NCI-H345 (cell line): ENCODE measurements around the gene COBL.

ENCODE experiments used
- DNase-seq: peaks from one replicate; lab custom pipeline; 2025; lab: John Stamatoyannopoulos, UW

COBL gene, protein sequence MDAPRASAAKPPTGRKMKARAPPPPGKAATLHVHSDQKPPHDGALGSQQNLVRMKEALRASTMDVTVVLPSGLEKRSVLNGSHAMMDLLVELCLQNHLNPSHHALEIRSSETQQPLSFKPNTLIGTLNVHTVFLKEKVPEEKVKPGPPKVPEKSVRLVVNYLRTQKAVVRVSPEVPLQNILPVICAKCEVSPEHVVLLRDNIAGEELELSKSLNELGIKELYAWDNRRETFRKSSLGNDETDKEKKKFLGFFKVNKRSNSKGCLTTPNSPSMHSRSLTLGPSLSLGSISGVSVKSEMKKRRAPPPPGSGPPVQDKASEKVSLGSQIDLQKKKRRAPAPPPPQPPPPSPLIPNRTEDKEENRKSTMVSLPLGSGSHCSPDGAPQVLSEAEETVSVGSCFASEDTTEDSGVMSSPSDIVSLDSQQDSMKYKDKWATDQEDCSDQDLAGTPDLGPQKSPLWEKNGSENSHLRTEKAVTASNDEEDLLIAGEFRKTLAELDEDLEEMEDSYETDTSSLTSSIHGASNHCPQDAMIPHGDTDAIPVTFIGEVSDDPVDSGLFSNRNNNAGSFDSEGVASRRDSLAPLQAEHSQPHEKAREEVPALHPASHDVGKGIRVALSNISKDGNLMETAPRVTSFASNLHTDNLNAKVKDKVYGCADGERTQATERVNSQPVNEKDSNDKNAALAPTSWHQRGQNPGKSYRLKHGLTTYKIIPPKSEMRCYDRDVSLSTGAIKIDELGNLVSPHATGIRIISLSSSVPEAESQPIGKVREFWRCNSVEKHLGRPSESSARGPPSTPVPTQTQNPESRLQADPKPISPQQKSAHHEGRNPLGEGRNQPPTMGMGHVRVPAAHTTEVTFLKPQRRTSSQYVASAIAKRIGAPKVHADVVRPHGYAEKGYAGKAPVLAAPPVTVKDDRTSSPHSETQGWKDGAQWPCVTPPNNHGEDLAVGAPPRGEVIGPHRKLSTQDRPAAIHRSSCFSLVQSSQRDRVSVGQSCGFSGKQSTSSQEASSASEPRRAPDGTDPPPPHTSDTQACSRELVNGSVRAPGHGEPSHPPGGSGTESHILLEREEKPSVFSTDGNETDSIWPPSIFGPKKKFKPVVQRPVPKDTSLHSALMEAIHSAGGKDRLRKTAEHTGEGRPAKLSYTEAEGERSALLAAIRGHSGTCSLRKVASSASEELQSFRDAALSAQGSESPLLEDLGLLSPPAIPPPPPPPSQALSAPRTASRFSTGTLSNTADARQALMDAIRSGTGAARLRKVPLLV

DNA sequence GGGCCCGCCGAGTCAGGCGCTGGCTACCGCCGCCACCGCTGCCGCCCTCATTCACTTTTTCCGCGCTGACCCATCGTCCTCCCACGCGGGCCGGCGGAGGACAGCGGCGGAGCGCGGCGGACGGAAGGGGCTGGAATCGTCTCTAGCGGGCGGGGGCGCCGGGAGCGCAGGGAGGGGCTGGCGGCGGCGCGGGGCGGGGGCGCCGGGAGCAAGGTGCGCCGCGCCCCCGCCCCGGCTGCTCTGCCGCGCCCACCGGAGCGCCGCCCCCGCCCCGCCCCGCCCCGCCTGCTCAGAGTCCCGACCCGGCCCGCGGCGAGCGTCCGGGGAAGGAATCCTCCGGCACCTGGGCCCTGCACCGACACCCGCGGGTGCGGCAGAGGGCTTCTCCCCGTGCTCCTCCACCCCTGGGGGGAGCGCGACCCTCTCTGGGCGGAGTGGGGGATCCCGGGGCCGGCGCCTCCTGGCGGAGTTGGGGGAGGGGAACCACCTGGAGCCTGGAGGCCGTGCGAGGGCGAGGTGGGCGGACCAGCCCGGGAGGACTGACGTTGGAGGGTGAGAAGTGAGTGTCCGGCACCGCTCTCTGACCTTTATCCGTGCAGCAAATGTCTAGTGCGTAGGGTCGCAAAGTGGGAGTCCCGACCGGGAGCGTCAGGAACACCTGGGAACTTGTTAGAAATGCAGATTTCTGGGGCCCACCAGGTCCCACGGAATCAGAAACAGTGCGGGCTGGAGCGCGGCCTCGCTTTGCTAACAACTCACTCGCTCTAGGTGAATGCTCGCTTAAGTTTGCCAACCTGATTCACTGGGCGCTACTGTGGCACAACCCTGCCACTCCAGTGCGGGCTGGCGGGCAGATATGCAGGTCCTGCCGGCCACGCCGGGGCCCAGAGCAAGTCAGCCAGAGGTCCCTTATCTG is at the start of gene COBL:
COBL (minus strand) TSS at position 144 of the 916 bp plus-strand sequence. CDS start 176 bp downstream, outside the sequence.
- DNase-seq = peak; percentile 51

DNA sequence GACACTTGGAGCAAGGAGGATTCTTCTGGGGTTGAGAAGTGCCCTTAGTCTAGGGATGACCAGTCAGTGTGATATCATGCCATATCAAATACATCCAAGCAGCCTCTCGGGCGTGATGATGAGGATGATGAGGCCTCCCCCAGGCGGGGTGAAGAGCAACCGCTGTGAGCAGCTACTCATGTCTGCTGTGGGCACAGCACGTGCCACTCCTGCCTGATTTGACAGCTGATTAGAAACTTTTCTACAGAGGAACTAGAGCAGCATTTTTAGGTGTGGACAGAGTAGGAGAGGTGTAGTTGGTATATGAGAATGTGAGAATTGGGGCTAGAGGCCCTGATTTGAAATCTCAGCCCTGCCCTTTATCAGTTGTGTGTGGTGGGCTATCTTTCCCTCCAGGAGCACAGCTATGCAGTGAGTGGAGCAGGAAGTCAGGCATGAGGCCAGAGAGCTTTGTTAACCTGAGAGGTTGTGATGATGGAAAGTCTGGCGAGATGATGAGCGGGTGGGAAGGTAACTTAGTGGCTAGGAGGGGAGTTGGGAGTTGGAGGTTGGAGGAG is 49.6 kb upstream of the COBL start:
- DNase-seq = no peak

DNA sequence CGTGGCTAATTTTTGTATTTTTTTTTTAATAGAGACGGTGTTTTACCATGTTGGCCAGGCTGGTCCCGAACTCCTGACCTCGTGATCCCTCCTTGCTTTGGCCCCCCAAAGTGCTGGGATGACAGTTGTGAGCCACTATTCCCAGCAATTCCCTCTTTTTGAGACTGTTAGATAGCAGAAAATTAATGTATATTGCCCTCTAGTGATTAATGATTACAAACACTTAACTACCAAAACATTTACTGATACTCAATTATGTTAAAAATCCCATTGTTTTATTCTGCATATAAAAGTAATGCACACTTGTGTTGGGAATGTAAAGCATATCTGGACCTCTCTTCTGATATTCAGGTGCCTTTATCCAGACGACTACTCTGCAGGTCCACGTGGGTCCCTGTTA is 41.2 kb upstream of the COBL start:
- no peak for DNase-seq

DNA sequence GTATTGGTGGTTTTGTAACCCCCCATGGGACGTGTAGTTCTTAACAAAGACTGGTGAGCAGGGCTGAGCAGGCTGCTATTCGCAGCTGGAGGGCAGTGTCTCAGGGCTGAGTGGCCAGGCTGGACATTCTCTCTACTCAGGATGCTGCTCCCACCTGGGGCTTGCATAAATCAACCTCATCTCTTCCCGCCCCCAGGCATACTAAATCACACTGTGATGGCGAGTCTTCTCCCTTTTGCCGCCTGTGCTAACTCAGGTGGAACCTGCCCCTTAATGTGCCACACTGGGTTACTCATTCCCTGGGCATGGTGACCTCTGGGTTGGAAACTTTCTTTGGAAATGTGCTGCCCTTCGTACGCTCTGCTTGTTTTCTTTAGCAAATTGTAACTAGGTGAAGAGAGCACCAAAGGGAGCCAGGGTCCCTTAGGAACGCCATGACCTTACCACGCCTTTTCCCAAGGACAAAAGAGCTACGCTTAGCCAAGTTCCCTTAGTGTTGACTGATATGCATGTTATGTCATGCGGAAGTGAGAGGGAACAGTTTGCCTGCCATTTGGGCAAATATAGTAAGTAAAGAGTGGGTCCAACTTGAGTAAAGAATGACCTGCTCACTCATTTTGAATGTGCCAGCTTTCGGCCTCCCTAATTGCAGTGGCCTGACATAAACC is 40.4 kb upstream of the COBL start:
- peak; percentile 47 for DNase-seq

DNA sequence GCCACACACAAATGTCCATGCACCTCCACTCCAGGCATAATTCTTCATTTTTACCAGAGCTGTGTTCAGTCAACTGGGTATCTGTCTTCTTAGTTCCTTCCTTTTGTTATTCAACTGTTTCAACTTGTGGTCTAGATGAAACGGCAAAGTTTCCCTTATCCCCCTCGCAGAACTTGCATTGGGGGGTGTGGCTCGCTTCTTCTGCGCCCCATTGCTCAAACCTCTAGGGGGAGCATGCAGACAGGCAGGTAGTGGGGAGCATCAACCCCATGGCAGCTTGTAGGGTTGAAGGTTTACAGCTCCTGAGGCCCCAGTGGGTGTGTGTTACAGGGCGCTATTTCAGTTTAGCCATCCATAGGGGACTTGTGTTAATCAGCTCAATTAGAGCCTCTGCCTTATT is 38.3 kb upstream of the COBL start:
- DNase-seq = no peak

DNA sequence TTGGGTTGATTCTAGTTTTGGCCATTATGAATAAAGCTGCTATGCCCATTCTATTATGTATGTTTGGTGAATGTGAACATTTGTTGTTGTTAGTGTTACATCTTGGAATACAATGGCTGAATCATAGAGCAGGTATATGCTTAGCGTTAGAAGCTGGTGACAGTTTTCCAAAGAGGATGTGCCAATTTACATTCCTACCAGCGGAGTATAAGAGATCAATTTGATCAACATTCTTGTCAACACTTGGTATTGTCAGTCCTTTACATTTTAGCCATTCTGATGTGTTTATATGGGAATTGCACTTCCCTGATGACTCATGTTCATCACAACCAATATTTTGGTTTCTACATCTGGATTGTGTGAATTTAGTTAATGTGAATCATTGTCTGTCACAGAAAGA is 37.8 kb upstream of the COBL start:
- no peak for DNase-seq

DNA sequence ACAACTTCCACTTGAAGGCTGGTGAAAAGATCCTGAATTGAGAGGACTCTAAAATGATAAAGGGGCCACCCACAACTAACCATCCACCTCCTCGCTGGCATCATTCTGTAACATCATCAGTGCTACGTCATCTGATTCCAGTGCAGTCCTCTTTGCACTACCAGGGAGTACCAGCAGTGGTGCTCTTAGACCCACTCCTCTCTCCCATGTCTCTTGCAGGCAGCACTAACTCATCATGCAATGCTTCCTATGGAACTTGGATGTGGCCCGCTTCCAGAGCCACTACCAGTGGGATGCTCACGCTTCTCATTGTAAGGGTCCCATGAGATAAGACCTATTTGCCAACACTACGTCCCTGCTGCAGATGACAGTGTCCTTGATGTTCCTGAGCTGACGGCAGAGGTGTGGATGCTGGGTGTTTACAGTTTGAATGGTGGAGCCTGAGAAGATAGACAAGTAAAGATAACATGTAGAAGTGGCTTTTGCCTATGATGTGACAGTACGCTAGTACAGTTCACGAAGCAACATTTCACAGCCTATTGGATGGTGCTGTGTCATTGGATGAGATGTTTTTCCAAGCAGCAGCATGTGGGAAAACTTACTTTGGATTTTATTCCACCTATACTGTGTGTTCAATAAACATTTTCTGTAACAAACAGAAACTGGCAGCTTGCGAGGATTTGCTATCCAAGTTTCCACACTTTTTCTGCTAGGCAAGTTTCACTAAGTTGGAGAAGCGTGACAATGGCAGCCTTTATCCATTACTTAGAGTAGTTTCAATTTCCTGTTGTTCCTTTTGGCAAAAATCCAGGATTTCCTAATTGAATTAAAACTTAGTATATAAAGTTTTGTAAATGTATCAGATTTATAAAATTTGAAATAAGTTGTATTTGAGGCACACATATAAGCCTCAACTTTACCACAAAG is 35.8 kb upstream of the COBL start:
- no peak for DNase-seq

DNA sequence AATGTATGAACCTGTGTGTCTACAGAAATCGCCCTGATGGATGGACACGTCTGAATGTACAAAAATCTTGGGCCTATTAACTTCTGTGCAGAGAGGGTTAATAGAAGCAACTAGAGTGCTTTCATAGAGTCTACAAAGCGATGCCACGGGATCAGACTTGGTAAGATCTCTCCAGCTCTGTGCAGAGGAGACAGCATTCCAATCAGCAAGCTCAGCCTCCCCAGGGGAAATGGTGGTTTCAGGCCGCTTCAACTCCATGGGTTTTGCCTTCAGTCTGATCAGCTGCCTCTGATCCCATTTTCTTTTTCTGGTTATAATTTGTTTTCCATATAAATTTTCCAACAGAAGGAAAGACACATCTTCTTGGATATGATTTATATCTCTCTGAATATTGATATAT is 35.1 kb upstream of the COBL start:
- DNase-seq = no peak

DNA sequence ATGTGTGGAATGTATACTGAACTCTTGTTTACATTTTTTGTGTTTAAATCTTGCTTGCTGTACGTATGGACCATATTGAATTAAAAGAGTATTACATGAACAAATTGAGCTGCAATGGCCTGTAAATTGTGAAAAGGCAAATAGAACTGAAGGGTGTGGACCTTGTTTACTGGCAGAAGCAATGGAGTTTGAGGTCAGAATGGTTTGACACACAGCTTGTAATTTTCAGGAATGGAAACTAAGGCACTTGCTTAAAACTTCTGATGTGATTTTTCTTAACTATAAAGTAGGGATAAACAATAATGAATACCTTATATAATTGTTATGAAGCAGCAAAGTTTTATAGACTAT is 33.9 kb upstream of the COBL start:
- DNase-seq = no peak

DNA sequence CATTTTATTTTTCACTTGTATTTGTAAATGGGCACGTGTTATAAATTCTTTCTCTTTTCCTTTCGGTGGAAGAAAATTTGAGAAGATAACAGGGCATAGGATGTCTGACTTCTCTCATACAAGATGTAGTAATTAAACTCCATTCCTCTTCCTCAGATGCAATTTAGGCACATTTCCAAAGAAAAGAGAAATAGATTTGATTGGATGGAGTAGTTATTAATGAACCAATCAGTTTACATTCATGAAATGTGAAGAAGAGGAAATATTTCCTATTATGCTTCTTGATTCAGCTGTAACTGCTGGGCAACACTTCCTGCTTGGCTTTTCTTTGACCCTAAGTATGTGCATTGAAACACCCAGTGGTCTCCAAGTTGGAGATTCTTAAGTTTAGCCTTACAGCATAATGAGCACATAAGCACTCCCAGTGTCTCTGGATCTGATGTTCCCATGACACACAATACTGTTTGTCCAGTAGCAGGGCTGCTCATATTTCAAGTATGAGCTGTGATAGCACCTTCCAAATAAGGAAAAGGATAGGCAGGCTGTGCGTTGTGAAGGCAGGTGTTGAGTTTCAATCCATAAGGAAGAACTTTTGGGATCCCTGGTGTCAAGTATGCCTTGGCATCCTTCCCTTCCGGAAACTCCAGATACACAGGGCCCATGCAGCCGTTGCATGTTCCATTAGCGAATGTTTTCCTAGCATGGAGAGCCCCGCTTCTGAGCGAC is 33.4 kb upstream of the COBL start:
- peak; percentile 86 for DNase-seq

DNA sequence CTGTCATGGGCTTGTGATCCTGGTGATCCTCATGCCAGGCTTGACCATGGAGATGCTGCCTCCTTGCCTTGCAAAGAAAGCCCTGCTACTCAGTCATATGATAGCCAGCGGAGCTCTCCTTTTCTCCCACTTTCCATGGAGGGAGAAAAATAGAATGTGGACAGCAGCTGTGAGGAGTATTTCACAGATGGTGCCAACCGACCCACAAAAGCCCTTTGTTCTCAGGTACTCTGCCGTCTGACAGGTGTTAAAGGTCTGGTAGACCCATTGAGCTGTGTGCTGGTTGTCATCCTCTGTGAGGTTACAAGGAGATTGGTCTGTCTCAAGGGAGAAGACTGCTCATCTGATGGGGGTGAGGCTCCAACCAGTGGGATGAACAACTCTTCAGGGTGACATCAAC is 29.5 kb upstream of the COBL start:
- peak; percentile 76 for DNase-seq

DNA sequence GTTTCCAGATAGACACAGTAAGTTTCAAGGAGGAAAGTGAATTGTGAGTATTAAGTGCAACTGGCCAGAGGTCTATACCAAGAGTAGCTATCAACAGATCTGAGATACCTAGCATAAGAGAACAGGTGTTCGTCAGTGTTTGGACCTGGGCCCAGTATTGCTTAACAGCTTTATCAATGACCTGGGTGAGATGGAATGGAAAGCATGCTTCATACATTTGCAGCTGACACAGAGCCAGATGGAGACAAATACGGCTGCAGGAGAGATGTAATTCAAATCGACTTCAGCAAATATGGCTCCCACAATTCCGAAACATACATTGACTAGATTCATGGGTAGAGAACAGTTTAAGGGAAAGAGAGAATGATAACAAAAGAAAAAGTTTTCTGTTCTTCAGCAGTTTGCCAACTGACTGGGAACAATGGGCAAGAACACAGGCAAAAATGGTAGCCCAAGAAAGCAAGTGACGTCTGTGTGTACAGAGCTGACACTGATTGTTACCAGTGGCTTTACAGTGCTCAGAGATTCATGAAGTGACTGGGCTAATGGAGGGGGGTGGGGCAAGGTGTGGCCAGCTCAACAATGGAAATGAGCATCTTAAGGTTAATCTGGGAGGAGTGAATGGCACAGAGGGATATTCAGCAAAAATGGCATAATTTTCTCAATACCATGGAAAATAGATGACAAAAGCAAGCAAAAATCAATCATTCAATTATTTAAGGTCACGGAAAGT is 28.0 kb upstream of the COBL start:
- DNase-seq = peak; percentile 85

DNA sequence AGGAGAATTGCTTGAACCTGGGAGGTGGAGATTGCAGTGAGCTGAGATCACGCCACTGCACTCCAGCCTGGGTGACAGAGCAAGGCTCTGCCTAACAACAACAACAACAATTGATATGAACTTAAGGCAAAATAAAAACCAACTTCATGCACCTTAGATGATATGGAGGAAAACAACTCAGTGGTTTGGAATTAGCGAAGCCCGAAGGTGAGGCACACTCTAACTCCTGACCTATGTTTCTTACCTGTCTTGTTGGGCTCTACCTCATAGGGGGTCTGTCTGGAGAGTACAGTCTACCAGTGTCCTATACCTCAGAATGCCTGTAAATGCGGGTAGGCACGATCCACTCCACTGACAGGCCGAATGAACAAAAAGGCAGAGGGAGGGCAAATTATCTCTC is 24.3 kb upstream of the COBL start:
- DNase-seq = no peak

DNA sequence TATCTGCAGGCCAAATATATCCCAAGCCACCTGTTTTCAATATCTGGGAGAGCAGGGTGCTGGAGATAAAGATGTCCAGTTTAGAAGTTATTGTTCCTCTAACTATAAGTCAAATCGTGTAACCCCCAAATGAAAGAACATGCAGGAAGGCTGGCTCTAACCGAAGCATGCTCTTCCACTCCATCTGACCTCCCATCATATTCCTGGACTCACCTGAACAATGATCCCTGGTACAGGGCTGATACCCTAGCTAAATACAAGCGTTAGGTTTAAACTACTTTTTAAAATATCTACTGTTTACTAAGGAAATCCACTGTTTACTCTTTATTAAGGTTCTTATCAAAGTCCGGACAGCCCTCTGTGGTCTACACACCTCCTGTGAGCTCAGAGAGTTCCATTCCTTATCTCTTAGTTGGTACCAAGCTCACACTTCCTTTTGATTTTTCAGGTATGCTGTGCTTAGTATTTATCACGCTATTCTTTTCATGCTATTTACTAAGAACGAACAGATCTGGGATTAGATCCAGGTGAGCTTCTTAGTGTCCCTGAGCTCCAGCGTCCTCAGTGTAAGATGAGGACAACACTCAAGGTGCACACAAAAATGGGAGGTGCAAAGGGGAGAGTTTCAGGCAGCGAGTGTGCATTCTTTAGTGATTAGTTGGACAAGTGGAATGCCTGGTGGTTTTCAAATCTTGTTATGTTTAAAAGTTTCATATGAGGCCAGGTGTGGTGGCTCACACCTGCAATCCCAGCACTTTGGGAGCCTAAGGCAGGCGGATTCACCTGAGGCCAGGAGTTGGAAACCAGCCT is 23.6 kb upstream of the COBL start:
- DNase-seq = no peak

DNA sequence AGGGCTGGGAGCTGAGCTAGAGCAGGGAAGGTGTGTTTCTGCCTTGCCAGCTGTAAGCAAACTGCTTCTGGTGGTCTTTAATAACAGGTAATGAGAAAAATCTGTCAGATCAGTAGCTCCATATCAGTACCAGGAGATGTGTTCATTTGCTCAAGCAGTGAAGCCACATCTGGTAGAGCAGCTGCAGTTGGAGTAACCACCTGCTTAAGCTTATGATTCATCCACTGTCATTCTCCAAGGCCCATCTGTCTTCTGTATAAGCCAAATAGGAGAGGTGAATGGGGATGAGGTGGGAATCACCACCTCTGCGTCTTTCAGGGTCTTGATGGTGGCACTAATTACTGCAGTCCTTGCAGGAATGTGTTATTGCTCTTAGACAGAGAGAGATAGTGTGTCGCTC is 18.4 kb upstream of the COBL start:
- no peak for DNase-seq

DNA sequence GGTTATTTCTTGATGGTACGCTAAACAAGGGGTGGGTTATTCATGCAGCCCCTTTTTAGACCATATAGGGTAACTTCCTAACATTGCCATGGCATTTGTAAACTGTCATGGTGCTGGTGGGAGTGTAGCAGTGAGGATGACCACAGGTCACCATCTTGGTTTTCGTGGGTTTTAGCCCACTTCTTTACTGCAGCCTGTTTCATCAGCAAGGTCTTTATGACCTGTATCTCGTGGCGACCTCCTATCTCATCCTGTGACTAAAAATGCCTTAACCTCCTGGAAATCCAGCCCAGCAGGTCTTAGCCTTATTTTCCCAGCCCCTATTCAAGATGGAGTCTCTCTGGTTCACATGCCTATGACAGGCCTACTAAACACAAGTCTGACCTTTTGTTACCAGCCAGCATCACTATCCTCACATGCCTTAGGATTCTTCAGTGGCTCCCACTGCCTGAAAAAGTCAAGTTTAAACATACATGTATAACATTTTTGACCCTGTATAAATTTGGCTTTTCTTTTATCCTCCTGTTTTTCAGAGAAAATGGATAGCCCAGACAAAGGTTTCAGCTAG is 13.2 kb upstream of the COBL start:
- no peak for DNase-seq

DNA sequence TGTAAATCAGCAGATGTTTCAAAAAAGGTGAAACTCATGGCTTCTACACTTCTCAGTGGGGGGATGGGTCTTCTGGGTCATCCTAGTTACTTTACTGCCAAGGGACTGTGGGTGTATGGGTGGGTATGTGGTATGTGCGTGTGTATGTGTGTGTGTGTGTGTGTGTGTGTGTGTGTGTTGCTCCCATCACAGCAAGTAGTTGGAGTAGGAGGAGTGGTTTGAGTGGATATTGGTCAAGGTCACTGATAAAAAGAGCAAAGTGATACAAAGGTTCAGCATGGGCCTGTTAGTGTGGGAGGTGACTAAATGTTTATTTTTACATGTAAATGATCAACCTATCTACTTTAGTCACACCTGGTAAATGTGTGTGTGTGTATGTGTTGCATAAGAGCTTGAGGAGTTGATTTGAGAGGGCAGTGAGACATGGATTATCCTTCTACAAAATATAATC is 11.8 kb upstream of the COBL start:
- no peak for DNase-seq
